ENCODE data around the gene REG1A.

DNA sequence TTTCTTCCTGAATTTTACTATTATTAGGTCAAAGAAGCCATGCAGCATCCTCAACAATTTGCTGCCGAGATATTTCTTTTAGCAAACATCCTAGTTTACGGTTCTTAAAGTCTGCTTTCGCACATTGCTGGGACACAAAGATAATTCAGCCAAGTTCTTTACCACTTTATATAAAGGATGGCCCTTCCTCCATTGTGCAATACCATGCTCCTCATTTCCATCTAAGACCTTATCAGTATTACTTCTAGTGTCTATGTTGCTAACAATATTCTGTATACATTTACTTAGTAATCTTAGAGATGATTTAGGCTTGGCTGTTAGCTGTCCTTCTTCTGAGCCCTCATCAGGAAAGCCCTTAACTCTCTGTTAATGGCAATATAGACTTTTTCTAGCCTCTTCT is 8.0 kb upstream of the REG1A start:
- TF ChIP-seq, protein P1, sequence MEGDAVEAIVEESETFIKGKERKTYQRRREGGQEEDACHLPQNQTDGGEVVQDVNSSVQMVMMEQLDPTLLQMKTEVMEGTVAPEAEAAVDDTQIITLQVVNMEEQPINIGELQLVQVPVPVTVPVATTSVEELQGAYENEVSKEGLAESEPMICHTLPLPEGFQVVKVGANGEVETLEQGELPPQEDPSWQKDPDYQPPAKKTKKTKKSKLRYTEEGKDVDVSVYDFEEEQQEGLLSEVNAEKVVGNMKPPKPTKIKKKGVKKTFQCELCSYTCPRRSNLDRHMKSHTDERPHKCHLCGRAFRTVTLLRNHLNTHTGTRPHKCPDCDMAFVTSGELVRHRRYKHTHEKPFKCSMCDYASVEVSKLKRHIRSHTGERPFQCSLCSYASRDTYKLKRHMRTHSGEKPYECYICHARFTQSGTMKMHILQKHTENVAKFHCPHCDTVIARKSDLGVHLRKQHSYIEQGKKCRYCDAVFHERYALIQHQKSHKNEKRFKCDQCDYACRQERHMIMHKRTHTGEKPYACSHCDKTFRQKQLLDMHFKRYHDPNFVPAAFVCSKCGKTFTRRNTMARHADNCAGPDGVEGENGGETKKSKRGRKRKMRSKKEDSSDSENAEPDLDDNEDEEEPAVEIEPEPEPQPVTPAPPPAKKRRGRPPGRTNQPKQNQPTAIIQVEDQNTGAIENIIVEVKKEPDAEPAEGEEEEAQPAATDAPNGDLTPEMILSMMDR (conservative IDR thresholded peaks at IDR 0.05): no peak
- no peak for TF ChIP-seq ZFX (IDR thresholded peaks at IDR 0.05)
